ENCODE measurements around the gene PHB1. TPM values are rescaled to one million over a fixed set of nuclear protein-coding genes. Genes with fewer than 3 reads are reported as not detected.

The PHB1 gene
- total RNA-seq, 1 donor from 2014 or later, result 401 TPM

DNA sequence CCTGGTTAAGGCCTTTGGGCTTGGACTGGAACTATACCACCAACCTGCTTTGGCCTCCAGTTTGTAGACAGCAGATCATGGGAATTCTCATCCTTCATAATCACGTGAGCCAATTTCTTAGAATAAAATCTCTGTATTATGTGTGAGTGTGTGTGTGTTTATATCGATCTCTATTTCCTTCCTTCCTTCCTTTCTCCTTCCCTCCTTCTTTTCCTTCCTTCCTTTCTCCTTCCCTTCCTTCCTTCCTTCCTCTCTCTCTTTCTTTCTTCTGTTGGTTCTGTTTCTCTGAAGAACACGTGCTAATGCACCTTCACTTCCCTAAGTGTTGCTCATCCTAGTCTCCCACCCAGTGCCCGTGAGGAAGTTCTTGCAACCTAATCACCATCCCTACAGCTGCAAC lies 35.5 kb upstream of the PHB1 start:
- Mint-ChIP-seq H3K9me3 (no peaks in the 10 kb centered on the region), H3K4me3 (no peak overlapping the region), H3K27ac (no peak overlapping the region), H3K36me3 (ENCODE audit: low read depth) (no peaks in the 10 kb centered on the region), H3K4me1 (ENCODE audit: low read depth) (no peaks in the 10 kb centered on the region), H3K27me3 (ENCODE audit: insufficient read depth) (peaks cover 13% of the 10 kb centered on the region)
- DNase-seq (ENCODE audit: low spot score), result no peak
- intact Hi-C loops (cut with micrococcal nuclease), result no loop called here

DNA sequence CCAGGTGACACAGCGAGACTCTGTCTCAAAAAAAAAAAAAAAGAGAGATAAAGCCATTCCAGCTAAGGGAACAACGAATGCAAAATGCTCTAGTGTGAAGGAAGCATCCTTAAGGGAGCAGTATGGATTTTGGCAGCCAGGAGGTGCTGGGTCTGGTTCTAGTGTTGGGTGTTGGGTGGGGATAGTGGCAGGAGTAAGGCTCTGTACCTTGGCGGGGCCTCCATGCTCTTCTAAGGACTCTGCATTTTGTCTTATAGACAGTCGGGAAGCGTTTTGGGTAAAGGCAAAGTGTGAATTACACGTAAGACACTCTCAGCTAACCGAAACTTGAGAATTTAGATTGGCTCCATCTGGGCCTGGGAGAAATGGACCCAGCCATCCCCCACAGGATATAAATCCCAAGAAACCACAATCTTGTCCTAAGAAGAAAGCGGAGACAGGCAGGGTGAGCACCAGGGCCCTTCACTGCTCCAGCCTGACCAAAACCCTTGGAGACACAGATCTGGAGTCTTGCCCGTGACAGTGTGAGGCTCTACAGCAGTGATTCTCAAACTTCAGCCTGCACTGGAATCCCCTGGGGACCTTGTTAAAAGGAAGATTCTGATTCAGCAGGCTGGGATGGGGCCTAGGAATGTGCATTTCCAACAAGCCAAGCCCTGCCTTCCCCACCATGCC lies 33.1 kb upstream of the PHB1 start:
- intact Hi-C loops (cut with micrococcal nuclease), result no loop called here
- Mint-ChIP-seq H3K9me3 (no peaks in the 10 kb centered on the region), H3K27me3 (ENCODE audit: insufficient read depth) (peaks cover 10% of the 10 kb centered on the region), H3K36me3 (ENCODE audit: low read depth) (no peaks in the 10 kb centered on the region), H3K4me1 (ENCODE audit: low read depth) (no peaks in the 10 kb centered on the region), H3K27ac (no peak overlapping the region), H3K4me3 (no peak overlapping the region)
- DNase-seq (ENCODE audit: low spot score), result no peak

DNA sequence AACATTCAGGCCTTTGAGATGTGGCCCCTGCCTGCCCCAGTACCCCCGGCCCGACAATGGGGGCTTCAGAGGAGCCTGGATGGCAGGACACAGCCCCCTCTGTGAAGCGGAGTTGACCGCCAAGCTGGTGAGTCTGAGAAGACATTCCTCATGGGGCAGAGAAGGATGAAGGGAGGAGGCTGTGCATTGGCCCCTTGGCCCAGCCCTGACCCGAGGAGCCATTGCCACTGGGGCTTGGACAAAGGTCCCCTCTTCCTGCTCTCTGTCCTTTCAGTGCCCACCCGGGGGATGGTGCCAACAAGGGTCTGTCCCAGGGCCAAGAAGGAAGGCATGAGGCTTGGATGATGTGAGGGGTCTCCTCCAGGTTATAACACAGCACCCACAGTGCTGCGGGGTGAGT lies 30.9 kb upstream of the PHB1 start:
- no peak overlapping the region for H3K27ac Mint-ChIP-seq
- no peak for DNase-seq (ENCODE audit: low spot score)
- no peak overlapping the region for H3K4me3 Mint-ChIP-seq
- H3K27me3 Mint-ChIP-seq (ENCODE audit: insufficient read depth), result peaks cover 14% of the 10 kb centered on the region
- no peaks in the 10 kb centered on the region for H3K9me3 Mint-ChIP-seq
- intact Hi-C loops (cut with micrococcal nuclease), result no loop called here
- H3K4me1 Mint-ChIP-seq (ENCODE audit: low read depth), result no peaks in the 10 kb centered on the region
- no peaks in the 10 kb centered on the region for H3K36me3 Mint-ChIP-seq (ENCODE audit: low read depth)

DNA sequence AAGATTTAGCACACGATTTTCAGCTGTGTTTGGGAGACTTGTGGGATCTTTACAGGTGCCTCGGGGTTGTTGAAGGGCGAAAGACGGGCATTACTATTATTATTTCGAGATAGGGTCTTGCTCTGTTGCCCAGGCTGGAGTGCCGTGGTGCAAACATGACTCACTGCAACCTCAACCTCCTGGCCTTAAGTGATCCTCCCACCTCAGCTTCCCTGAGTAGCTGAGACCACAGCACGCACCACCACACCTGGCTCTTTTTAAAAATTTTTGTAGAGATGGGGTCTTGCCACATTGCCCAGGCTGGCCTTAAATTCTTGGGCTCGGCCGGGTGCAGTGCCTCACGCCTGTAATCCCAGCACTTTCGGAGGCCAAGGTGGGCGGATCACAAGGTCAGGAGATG lies 29.7 kb upstream of the PHB1 start:
- Mint-ChIP-seq H3K4me3 (no peak overlapping the region), H3K27ac (no peak overlapping the region), H3K4me1 (ENCODE audit: low read depth) (no peaks in the 10 kb centered on the region), H3K9me3 (no peaks in the 10 kb centered on the region), H3K36me3 (ENCODE audit: low read depth) (no peaks in the 10 kb centered on the region), H3K27me3 (ENCODE audit: insufficient read depth) (peaks cover 21% of the 10 kb centered on the region)
- intact Hi-C loops (cut with micrococcal nuclease), result no loop called here
- no peak for DNase-seq (ENCODE audit: low spot score)

DNA sequence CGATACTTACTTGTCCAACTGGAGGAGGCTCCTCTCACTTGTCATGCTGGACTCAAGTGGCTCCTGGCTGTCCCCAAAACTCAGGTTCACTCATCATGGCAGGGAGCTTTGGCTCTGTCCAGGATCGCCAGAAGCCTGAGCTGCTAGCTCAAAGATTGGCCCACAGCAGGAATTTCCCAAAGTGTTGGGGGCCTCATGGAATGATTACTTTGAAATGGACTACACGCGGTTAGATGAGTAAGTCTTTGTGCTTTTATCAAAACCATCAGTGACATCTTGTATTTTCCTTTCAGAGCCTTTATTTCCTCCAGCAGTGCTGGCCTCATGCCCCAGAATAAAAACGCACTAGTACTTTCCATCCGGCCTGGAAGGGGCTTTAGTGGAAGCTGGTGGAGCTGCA lies 29.2 kb upstream of the PHB1 start:
- peaks cover 25% of the 10 kb centered on the region for H3K27me3 Mint-ChIP-seq (ENCODE audit: insufficient read depth)
- H3K36me3 Mint-ChIP-seq (ENCODE audit: low read depth), result no peaks in the 10 kb centered on the region
- DNase-seq (ENCODE audit: low spot score), result no peak
- no peak overlapping the region for H3K4me3 Mint-ChIP-seq
- H3K4me1 Mint-ChIP-seq (ENCODE audit: low read depth), result no peaks in the 10 kb centered on the region
- intact Hi-C loops (cut with micrococcal nuclease), result no loop called here
- no peak overlapping the region for H3K27ac Mint-ChIP-seq
- H3K9me3 Mint-ChIP-seq, result no peaks in the 10 kb centered on the region

DNA sequence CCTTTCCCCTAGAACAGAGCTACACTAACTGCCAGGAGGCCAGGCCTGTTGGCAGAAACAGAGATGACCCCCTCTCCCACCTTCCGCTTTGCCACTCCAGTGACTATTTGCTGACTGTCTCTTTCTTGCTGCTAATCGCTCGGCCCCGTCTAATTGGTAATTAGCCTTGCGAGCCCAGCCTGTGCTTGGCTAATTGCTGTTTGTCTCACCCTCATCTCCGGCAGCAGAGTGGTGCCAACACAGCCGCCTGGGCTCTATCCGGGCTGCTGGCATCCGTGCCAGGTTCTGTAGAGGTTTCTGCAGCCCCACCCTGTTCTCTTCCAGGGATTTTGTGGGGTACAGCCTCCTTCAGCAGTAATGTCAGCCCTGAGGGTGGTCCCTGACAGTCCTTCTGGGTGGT lies 27.4 kb upstream of the PHB1 start:
- peaks cover 37% of the 10 kb centered on the region for H3K27me3 Mint-ChIP-seq (ENCODE audit: insufficient read depth)
- no peak for DNase-seq (ENCODE audit: low spot score)
- H3K36me3 Mint-ChIP-seq (ENCODE audit: low read depth), result no peaks in the 10 kb centered on the region
- H3K9me3 Mint-ChIP-seq, result no peaks in the 10 kb centered on the region
- intact Hi-C loops (cut with micrococcal nuclease), result no loop called here
- no peaks in the 10 kb centered on the region for H3K4me1 Mint-ChIP-seq (ENCODE audit: low read depth)
- H3K27ac Mint-ChIP-seq, result no peak overlapping the region
- H3K4me3 Mint-ChIP-seq, result no peak overlapping the region

DNA sequence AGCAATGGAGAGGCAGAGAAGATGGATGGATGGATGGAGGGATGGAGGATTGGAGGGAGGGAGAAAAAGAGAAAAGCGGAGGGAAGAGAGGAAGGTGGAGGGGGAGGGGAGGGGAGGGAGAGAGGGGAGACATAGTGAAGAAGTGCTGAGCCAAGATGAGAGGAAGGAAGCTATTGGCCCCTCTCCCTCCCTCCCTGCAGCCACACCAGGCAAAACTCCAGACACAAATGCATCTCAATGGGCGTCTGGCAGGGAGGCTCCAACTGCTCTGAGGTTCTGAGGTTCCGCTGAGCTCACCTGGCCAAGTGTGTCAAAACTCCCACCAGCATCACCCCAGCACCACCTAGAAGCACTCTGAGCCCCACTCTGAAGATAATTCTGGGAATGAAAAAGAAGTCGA lies 26.9 kb upstream of the PHB1 start:
- no peak overlapping the region for H3K4me3 Mint-ChIP-seq
- H3K9me3 Mint-ChIP-seq, result no peaks in the 10 kb centered on the region
- peaks cover 42% of the 10 kb centered on the region for H3K27me3 Mint-ChIP-seq (ENCODE audit: insufficient read depth)
- H3K36me3 Mint-ChIP-seq (ENCODE audit: low read depth), result no peaks in the 10 kb centered on the region
- H3K27ac Mint-ChIP-seq, result no peak overlapping the region
- intact Hi-C loops (cut with micrococcal nuclease), result no loop called here
- H3K4me1 Mint-ChIP-seq (ENCODE audit: low read depth), result no peaks in the 10 kb centered on the region
- no peak for DNase-seq (ENCODE audit: low spot score)

DNA sequence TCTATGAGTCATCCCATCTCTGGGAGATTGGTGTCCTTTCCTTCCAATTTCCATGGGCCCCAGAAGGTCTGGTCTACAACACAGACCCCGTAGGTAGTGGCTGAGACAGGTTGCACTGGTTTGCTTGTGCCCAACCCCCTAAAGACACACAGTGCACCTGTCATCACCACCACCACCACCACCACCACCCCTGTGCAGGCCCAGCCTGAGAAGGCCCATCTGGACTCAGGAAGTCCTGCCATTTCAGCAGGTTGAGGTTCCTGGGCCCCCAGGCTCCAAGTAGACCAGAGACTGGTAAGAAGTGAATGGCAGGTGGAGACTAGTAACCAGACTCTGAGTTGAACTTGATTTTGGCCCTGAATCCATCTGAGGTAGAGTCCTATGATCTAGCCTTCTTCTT lies 25.9 kb upstream of the PHB1 start:
- H3K9me3 Mint-ChIP-seq, result no peaks in the 10 kb centered on the region
- H3K36me3 Mint-ChIP-seq (ENCODE audit: low read depth), result no peaks in the 10 kb centered on the region
- H3K27me3 Mint-ChIP-seq (ENCODE audit: insufficient read depth), result peaks cover 44% of the 10 kb centered on the region
- no peak overlapping the region for H3K4me3 Mint-ChIP-seq
- H3K27ac Mint-ChIP-seq, result no peak overlapping the region
- no peaks in the 10 kb centered on the region for H3K4me1 Mint-ChIP-seq (ENCODE audit: low read depth)
- intact Hi-C loops (cut with micrococcal nuclease), result no loop called here
- no peak for DNase-seq (ENCODE audit: low spot score)

DNA sequence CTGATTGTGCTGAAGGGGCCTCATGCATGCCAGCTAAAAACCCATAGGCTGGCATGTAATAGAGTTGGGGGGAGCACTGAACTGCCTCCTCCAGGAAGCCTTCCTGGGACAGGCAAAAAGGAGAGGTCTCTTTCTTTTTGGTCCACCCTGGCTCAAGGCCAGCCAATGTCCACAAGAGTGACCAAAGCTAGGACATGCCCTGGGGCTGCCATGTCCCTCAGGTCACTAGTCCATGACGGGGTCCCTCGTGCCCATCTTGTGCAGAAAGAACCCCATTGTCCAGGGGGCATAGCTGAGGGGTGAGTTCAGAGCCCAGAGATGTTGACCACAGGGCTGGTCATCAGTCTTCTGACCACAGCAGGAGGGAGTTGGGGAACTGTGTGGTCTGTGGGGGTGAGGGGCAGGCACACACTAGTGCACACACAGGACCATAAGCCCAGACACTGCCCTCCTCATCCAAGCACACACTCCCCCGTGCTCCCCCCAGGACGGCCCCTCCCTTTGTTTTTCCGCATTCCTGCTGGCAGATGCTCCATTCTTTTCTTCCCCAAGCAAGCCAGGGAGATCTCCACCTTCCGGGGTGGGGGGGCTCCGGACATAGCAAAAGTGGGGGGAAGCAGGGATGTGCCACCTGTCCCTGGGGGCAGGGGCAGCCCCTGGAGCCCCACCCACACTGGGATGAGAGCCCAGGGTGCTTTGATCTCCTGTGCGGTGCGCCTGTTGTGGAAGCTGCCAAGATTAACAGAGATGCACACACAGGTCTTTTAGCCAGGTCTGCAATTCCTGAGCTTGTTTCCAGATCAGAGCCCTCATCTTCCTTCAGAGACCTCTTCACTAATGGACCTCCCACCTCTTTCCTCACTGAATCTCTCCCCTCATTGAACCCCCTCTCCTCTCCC lies 25.2 kb upstream of the PHB1 start:
- DNase-seq (ENCODE audit: low spot score), result no peak
- peaks cover 44% of the 10 kb centered on the region for H3K27me3 Mint-ChIP-seq (ENCODE audit: insufficient read depth)
- H3K4me1 Mint-ChIP-seq (ENCODE audit: low read depth), result no peaks in the 10 kb centered on the region
- H3K27ac Mint-ChIP-seq, result no peak overlapping the region
- intact Hi-C loops (cut with micrococcal nuclease), result no loop called here
- H3K36me3 Mint-ChIP-seq (ENCODE audit: low read depth), result no peaks in the 10 kb centered on the region
- H3K9me3 Mint-ChIP-seq, result no peaks in the 10 kb centered on the region
- no peak overlapping the region for H3K4me3 Mint-ChIP-seq

DNA sequence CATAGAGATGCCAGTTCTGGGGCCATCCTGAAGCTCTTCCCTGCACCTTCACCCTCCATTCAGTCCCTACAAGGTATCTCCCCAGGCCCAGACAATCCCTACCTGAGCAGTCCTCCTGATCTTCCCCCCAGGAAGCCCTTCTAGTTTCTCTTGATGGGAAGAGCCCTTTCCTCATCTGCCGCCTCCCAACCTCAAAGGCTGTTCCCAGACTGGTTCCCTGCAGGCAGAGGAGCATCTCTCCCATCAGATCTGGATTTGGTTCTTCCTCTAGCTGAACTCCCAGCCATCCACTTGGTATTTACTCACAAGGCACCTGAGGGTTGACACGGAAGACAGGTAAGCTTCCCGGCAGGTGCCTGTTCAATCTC lies 24.6 kb upstream of the PHB1 start:
- Mint-ChIP-seq H3K36me3 (ENCODE audit: low read depth) (no peaks in the 10 kb centered on the region), H3K9me3 (no peaks in the 10 kb centered on the region), H3K4me3 (no peak overlapping the region), H3K27me3 (ENCODE audit: insufficient read depth) (peaks cover 44% of the 10 kb centered on the region), H3K4me1 (ENCODE audit: low read depth) (no peaks in the 10 kb centered on the region), H3K27ac (no peak overlapping the region)
- no peak for DNase-seq (ENCODE audit: low spot score)
- intact Hi-C loops (cut with micrococcal nuclease), result no loop called here

DNA sequence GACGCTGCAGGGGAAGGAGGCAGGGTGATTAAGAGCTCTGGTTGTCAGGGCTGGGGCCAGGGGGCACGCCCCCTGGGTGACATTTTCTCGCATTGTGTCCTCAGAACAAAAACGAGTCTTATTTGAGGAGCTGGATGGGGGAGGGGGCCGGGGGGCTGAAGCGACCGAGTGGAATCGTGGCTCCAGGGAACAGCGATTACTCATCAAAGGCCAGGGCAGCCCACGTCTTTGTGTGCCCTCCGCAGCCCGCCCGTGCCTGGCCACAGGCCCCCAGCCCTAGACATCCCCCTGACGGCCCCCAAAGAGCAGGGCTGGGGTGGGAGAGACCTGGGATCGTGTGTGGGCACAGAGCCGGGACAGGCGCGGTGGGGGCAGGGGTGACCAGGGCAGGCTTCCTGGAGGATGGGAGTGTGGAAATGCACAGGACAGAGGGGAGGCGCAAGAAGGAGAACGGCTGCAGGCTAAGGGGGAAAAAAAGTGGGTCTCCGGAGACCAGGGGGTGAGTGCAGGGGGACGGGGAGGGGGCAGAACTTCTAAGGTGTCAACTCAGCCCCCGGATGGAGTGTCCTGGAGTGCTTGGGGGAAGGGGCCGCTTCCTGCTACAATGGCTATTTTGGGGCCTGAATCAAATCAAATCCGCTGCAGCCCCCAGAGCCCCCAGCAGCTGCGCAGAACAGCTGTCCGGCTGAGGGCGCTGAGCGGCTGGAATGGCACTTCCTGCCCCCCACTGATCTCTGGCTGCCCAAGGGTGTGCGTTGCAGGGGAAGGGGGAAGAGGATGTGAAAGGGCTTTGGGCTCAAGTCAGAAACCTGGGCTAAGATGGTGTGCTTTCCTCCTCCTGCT lies 24.0 kb upstream of the PHB1 start:
- no peak overlapping the region for H3K27ac Mint-ChIP-seq
- no peak overlapping the region for H3K4me3 Mint-ChIP-seq
- intact Hi-C loops (cut with micrococcal nuclease), result no loop called here
- no peaks in the 10 kb centered on the region for H3K36me3 Mint-ChIP-seq (ENCODE audit: low read depth)
- H3K9me3 Mint-ChIP-seq, result no peaks in the 10 kb centered on the region
- no peak for DNase-seq (ENCODE audit: low spot score)
- H3K27me3 Mint-ChIP-seq (ENCODE audit: insufficient read depth), result peaks cover 44% of the 10 kb centered on the region
- H3K4me1 Mint-ChIP-seq (ENCODE audit: low read depth), result no peaks in the 10 kb centered on the region

DNA sequence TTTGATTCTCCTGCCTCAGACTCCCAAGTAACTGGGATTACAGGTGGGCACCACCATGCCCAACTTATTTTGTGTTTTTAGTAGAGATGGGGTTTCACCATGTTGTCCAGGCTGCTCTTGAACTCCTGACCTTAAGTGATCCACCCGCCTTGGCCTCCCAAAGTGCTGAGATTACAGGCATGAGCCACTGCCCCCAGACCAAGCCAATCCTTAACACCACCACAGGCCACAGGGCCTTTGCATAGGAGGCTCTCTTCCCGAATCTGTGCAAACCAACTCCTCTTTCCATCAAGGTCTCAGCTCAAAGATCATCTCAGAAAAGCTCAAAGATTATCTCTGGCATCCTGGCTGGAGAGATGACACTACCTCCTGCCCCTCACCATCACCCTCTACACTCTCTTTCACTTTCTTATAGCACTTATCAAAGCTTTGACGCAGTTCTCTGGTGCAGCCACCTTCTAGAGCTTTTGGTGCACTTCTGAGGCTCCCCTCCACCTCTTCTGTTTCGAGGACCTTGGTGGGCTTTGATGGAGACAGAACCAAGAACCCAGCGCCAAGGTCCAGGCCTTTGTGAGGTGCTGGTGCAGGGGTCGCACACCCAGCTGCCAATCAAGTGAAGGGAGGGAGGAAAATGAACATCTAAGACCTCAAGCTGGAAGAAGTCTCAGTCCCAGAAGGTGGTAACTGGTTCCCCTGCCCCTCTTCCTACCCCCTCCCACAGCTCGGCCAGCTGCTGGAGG lies 23.2 kb upstream of the PHB1 start:
- Mint-ChIP-seq H3K4me1 (ENCODE audit: low read depth) (no peaks in the 10 kb centered on the region), H3K27ac (no peak overlapping the region), H3K9me3 (no peaks in the 10 kb centered on the region), H3K36me3 (ENCODE audit: low read depth) (no peaks in the 10 kb centered on the region), H3K4me3 (no peak overlapping the region), H3K27me3 (ENCODE audit: insufficient read depth) (peaks cover 42% of the 10 kb centered on the region)
- intact Hi-C loops (cut with micrococcal nuclease), result no loop called here
- no peak for DNase-seq (ENCODE audit: low spot score)

All from activated T-helper 1 cell treated with anti-CD3 and anti-CD28 coated beads, Interleukin-12 subunit alpha, Interleukin-12 subunit beta, Interleukin-2, Interleukin-4 antibody, amounts not matched to agents 30 ng/mL and 10 ng/mL and 1 ng/mL, durations not matched to agents 14 hours and 24 hours and 36 hours (primary cell).